ENCODE data around the gene PARVA.

The PARVA gene

GRCh38 chr11:12435264-12435663, 57.9 kb downstream of the PARVA start:
- no peak overlapping the region for H3K4me3 ChIP-seq (ENCODE audit: low read depth, low read length)
- TF ChIP-seq, protein P1, sequence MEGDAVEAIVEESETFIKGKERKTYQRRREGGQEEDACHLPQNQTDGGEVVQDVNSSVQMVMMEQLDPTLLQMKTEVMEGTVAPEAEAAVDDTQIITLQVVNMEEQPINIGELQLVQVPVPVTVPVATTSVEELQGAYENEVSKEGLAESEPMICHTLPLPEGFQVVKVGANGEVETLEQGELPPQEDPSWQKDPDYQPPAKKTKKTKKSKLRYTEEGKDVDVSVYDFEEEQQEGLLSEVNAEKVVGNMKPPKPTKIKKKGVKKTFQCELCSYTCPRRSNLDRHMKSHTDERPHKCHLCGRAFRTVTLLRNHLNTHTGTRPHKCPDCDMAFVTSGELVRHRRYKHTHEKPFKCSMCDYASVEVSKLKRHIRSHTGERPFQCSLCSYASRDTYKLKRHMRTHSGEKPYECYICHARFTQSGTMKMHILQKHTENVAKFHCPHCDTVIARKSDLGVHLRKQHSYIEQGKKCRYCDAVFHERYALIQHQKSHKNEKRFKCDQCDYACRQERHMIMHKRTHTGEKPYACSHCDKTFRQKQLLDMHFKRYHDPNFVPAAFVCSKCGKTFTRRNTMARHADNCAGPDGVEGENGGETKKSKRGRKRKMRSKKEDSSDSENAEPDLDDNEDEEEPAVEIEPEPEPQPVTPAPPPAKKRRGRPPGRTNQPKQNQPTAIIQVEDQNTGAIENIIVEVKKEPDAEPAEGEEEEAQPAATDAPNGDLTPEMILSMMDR (IDR thresholded peaks at IDR 0.05; ENCODE audit: low read depth, low read length), result no peak

DNA sequence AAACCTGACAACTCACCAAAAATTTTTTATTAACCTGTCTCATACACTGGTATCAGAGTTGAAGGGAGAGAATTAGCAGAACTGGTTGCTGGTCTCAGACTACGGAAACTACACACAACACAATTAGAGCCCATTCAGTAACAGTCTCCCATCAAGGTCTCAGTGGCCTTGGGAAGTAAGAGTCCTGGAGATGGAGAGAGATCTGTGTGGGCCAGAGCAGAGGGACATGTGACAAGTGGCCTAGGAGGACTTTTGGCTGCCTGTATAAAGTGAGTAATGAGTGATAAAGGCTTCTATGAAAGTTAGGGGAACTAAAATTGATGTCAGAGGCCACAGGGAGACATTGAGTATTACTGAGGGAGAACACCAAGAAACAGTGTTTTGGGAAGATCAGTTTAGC, 58.9 kb downstream of the PARVA start:
- H3K4me3 ChIP-seq (ENCODE audit: low read depth, low read length), result no peak overlapping the region
- TF ChIP-seq, protein P1 (IDR thresholded peaks at IDR 0.05; ENCODE audit: low read depth, low read length), result no peak

DNA sequence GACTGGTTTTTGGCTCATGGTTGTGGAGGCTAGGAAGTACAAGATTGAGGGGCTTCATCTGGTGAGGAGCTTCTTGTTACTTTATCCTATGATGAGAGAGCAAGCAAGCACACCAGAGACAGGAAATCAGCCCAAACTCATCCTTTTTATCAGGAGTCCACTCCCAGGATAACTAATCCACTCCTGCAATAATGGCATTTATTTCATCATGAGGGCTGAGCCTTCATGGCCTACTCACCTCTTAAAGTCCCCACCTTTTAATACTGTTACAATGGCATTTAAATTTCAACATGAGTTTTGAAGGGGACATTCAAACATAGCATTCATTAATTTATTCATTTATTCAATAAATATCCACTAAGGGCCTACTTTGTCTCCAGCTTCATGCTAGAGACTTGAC, 60.9 kb downstream of the PARVA start:
- no peak overlapping the region for H3K4me3 ChIP-seq (ENCODE audit: low read depth, low read length)
- TF ChIP-seq, protein P1 (IDR thresholded peaks at IDR 0.05; ENCODE audit: low read depth, low read length), result no peak

GRCh38 chr11:12439615-12440014, 62.2 kb downstream of the PARVA start:
- TF ChIP-seq, protein P1 (IDR thresholded peaks at IDR 0.05; ENCODE audit: low read depth, low read length), result no peak
- no peak overlapping the region for H3K4me3 ChIP-seq (ENCODE audit: low read depth, low read length)

DNA sequence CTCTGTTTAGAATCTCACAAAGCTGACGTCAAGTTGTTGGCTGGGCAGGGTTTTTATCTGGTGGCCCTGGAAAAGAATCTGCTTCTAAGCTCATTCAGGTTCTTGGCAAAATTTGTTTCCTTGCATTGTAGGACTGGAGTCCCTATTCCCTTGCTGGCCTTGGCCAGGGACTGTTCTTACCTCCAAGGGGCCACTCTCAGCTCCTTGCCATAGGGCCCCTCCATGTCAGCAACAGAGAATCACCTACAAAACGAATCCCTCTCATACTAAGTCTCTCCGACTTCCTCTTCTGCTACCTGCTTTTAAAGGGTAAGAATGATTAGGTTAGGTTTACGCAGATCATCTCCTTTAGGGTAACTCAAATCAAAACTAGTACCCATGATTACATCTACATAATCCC, 63.2 kb downstream of the PARVA start:
- H3K4me3 ChIP-seq (ENCODE audit: low read depth, low read length), result no peak overlapping the region
- TF ChIP-seq, protein P1 (IDR thresholded peaks at IDR 0.05; ENCODE audit: low read depth, low read length), result no peak

DNA sequence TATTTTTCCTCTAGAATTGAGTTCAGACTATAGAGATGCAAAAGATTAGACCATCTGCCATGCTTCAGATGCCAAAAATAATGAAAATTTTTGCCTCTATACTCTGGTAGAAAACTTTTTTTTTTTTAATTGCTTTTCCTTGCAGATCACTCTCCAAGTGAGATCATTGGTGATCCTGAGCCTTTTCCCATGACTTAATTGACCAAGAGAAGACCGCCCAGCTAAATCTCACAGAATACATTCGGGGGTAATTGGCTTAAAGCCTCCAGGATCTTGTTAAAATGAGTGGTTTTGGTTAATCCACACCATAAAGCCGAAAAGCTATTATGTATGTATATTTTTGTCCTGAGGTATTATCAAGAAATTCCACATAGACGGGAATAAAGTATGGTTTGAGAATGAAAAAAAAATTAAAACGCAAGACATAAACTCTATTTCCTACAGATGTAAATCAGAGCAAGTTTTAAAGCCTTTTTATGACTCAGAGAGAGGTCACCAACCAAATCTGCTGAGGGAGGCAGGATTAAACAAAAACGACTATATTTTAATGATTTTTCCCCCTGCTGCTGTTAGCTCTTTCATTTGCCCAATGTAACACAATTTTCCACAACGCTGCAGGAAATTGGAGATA, 64.0 kb downstream of the PARVA start:
- no peak overlapping the region for H3K4me3 ChIP-seq (ENCODE audit: low read depth, low read length)
- TF ChIP-seq, protein P1 (IDR thresholded peaks at IDR 0.05; ENCODE audit: low read depth, low read length), result no peak

GRCh38 chr11:12444601-12445000, 67.2 kb downstream of the PARVA start:
- TF ChIP-seq, protein P1 (IDR thresholded peaks at IDR 0.05; ENCODE audit: low read depth, low read length), result no peak
- no peak overlapping the region for H3K4me3 ChIP-seq (ENCODE audit: low read depth, low read length)

All from WI38 (cell line).